A549 (cell line): ENCODE results near the gene TEX261. TPM values are rescaled to one million over a fixed set of nuclear protein-coding genes. Genes with fewer than 3 reads are reported as not detected.

Source experiments
- ATAC-seq, 2 experiments: fragments of 200-7000 bp in 1 of 2; fragments of >200 bp in 1 of 2; cut with Nextera tagmentation in 1 of 2; cut with Tn5 transposase in 1 of 2; 3 replicates each; pipeline versions ENCODE4 v1.8.0 to v1.9.1; 2018 to 2020; ENCODE audit warnings: mild to moderate bottlenecking in 1 of 2, moderate library complexity in 1 of 2
- CTCF ChIA-PET: fragments of 300-600 bp; sonication (Branson Sonifier 250); formaldehyde crosslinking; extraction: SDS; loops from one replicate; lab custom pipeline; 2021; ENCODE audit warnings: antibody characterized with exemption, inconsistent platforms; lab: Yijun Ruan, JAX
- POLR2A ChIA-PET: fragments of 350-600 bp; formaldehyde crosslinking; extraction: SDS; loops from one replicate; lab custom pipeline; 2021; ENCODE audit warnings: antibody characterized with exemption, inconsistent platforms; lab: Yijun Ruan, JAX
- DNase-seq, 2 experiments: peaks; one replicate each; pipeline versions ENCODE4 v3.0.0 to v3.0.0-alpha.2; 2011 to 2016; ENCODE audit warnings: low read depth in 1 of 2, low spot score in 1 of 2
- FAIRE-seq: peaks from 2 replicates; lab custom pipeline; 2011; peaks lifted over from hg19 to GRCh38; lab: Jason Lieb, UNC
- H3K27ac ChIP-seq, 2 experiments: fragments of >200 bp; sonication (Bioruptor Twin); formaldehyde crosslinking; 3 replicates each; pipeline ENCODE4 v1.5.1; 2016 to 2017
- H3K4me1 ChIP-seq: fragments of >200 bp; sonication (Bioruptor Twin); formaldehyde crosslinking; 3 replicates; pipeline ENCODE4 v1.6.1; 2016
- H3K4me2 ChIP-seq: fragments of >200 bp; sonication (Bioruptor Twin); formaldehyde crosslinking; 3 replicates; pipeline ENCODE4 v1.6.1; 2016
- H3K4me3 ChIP-seq: fragments of >200 bp; sonication (Bioruptor Twin); formaldehyde crosslinking; 3 replicates; pipeline ENCODE4 v1.5.1; 2016
- H3K9me3 ChIP-seq: fragments of >200 bp; sonication (Bioruptor Twin); formaldehyde crosslinking; 3 replicates; pipeline ENCODE4 v1.6.1; 2016
- BHLHE40 ChIP-seq: IDR thresholded peaks from 2 replicates; pipeline ENCODE4 v1.6.1; 2012; ENCODE audit warnings: low read depth, low read length, inconsistent platforms
- CBX2 ChIP-seq: fragments of 200-600 bp; sonication (generic); IDR thresholded peaks from 2 replicates; pipeline ENCODE4 v1.6.1; 2016; ENCODE audit warnings: low read depth, mild to moderate bottlenecking, borderline replicate concordance
- EHMT2 ChIP-seq: fragments of 200-600 bp; sonication (generic); IDR thresholded peaks from 2 replicates; pipeline ENCODE4 v1.6.1; 2016; ENCODE audit warnings: antibody characterized with exemption, low read depth, mild to moderate bottlenecking, moderate library complexity
- FOXS1 ChIP-seq: fragments of 250-450 bp; sonication (Bioruptor Pico); IDR thresholded peaks from 2 replicates; pipeline ENCODE4 v1.5.0; 2020; ENCODE audit warnings: mild to moderate bottlenecking, moderate library complexity
- GATA3 ChIP-seq: IDR thresholded peaks from 2 replicates; pipeline ENCODE4 v1.6.1; 2012; ENCODE audit warnings: borderline replicate concordance
- HEYL ChIP-seq: fragments of 250-450 bp; sonication (Bioruptor Pico); IDR thresholded peaks from 2 replicates; pipeline ENCODE4 v1.8.0; 2021; ENCODE audit warnings: mild to moderate bottlenecking, moderate library complexity
- HOXA7 ChIP-seq: fragments of 250-450 bp; sonication (Bioruptor Pico); IDR thresholded peaks from 2 replicates; pipeline ENCODE4 v1.5.0; 2020; ENCODE audit warnings: mild to moderate bottlenecking, moderate library complexity
- JUNB ChIP-seq: fragments of >200 bp; sonication (Bioruptor Twin); formaldehyde crosslinking; IDR thresholded peaks from 2 replicates; pipeline ENCODE4 v1.6.1; 2016
- POLR2A ChIP-seq: IDR thresholded peaks from 2 replicates; pipeline ENCODE4 v1.6.1; 2012; ENCODE audit warnings: mild to moderate bottlenecking, low read length
- POLR2AphosphoS2 ChIP-seq: conservative IDR thresholded peaks from 2 replicates; pipeline ENCODE4 v1.6.1; 2012; ENCODE audit warnings: low read length, improper control_type of control experiment, inconsistent platforms
- RAD21 ChIP-seq, 2 experiments: fragments of >200 bp in 1 of 2; sonication (Bioruptor Twin) in 1 of 2; formaldehyde crosslinking in 1 of 2; IDR thresholded peaks in 1 of 2; conservative IDR thresholded peaks in 1 of 2; 2 replicates in 1 of 2; 3 replicates in 1 of 2; pipeline ENCODE4 v1.6.1; 2012 to 2018; ENCODE audit warnings: inconsistent platforms in 1 of 2
- SREBF2 ChIP-seq: fragments of 450-650 bp; IDR thresholded peaks from 2 replicates; pipeline ENCODE4 v1.6.1; 2014; ENCODE audit warnings: mild to moderate bottlenecking, moderate library complexity
- USF2 ChIP-seq: fragments of 450-650 bp; IDR thresholded peaks from 2 replicates; pipeline ENCODE4 v1.6.1; 2014; ENCODE audit warnings: antibody characterized with exemption
- WGBS: methylation state at CpG from one replicate; pipeline ENCODE4 v1.1.6; 2017; ENCODE audit errors: missing lambda C conversion rate; 5-methylcytosine and 5-hydroxymethylcytosine counted together
- polyA plus RNA-seq, 4 experiments: library from polyadenylated mRNA; depleted of rRNA in 3 of 4; stranded (reverse); fragments of >200 nt; fragmentation: RNase III in 1 of 4; extraction: RNeasy Plus Mini Kit Qiagen cat#74134 plus additional on column Dnase treatment in 1 of 4; gene quantifications; 2 replicates in 3 of 4; 3 replicates in 1 of 4; pipeline ENCODE4 v1.2.3, GENCODE V29; 2011 to 2017
- TF ChIP-seq, protein P1 (sequence below): fragments of 200-600 bp; sonication (generic); IDR thresholded peaks from 2 replicates; pipeline ENCODE4 v1.6.1; 2016; ENCODE audit warnings: antibody characterized with exemption, mild to moderate bottlenecking, moderate library complexity
- TF ChIP-seq, protein P2 (sequence below): fragments of 250-450 bp; sonication (Bioruptor Pico); IDR thresholded peaks from 2 replicates; pipeline ENCODE4 v1.5.0; 2021; ENCODE audit warnings: mild to moderate bottlenecking, moderate library complexity, borderline replicate concordance

Gene TEX261
- polyA plus RNA-seq, 2 of the 4 experiments (the other 2 are of a cell fraction), result 71.3 to 87.1 TPM

GRCh38 chr2:70987386-70987785 lies 7.3 kb downstream of the TEX261 start:
- ATAC-seq, result no peak
- no peak overlapping the region for H3K27ac ChIP-seq
- TF ChIP-seq EHMT2, result no peak
- TF ChIP-seq POLR2A, result no peak
- TF ChIP-seq GATA3, result no peak
- TF ChIP-seq, protein P1, sequence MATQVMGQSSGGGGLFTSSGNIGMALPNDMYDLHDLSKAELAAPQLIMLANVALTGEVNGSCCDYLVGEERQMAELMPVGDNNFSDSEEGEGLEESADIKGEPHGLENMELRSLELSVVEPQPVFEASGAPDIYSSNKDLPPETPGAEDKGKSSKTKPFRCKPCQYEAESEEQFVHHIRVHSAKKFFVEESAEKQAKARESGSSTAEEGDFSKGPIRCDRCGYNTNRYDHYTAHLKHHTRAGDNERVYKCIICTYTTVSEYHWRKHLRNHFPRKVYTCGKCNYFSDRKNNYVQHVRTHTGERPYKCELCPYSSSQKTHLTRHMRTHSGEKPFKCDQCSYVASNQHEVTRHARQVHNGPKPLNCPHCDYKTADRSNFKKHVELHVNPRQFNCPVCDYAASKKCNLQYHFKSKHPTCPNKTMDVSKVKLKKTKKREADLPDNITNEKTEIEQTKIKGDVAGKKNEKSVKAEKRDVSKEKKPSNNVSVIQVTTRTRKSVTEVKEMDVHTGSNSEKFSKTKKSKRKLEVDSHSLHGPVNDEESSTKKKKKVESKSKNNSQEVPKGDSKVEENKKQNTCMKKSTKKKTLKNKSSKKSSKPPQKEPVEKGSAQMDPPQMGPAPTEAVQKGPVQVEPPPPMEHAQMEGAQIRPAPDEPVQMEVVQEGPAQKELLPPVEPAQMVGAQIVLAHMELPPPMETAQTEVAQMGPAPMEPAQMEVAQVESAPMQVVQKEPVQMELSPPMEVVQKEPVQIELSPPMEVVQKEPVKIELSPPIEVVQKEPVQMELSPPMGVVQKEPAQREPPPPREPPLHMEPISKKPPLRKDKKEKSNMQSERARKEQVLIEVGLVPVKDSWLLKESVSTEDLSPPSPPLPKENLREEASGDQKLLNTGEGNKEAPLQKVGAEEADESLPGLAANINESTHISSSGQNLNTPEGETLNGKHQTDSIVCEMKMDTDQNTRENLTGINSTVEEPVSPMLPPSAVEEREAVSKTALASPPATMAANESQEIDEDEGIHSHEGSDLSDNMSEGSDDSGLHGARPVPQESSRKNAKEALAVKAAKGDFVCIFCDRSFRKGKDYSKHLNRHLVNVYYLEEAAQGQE, result no peak
- no peak for TF ChIP-seq POLR2AphosphoS2
- TF ChIP-seq HEYL (CRISPR knock-in tag), result no peak
- TF ChIP-seq USF2, result no peak
- TF ChIP-seq BHLHE40, result no peak
- TF ChIP-seq CBX2, result no peak
- no peak for TF ChIP-seq RAD21 (conservative IDR thresholded peaks at IDR 0.05 in 1 of 2, IDR thresholded peaks at IDR 0.05 in 1 of 2)
- H3K9me3 ChIP-seq, result no peaks in the 10 kb centered on the region
- no peaks in the 10 kb centered on the region for H3K4me1 ChIP-seq
- no peak overlapping the region for H3K4me2 ChIP-seq
- ChIA-PET POLR2A (no interaction called here), CTCF (interaction anchor here (1.0 to 5.0 kb wide), 5 partner anchors 10 to 116 kb away, joined by 3 to 37 read pairs (median 5); no protein-coding TSS in a partner anchor)
- no peak overlapping the region for H3K4me3 ChIP-seq
- 88% methylated on average over 1 of the region's 1 CpG for WGBS
- no peak for FAIRE-seq
- no peak for DNase-seq

DNA sequence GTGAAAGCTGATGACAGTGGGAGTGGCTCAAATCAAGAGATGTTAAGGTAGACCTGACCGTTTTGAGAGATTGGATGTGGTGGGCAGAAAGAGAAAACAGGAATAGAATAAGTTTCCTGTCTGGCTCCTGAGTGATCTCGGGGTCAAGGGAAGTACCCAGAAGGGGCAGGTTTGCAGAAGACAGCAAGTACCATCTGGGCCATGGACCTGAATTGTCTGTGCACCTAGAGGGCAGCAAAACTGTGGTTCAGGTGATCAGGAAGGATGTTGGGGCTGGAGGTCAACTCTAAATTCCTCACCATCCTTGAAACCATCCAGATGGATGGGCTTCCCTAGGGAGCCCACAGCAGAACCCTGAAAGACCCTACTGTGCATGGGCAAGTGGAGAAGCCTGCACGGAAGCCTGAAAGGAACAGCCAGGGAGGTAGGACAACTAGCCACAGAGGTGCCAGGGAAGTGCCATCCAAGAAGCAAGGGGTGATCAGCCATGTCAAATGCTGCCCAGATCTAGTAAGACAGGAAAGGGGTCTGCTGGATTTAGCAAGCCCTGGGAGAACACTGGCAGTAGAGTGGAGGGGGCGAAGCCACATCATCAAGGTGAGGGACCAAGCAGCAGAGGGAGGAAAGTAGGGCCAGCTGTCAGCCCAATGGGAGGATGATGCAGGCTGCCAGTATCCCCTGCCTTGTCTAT lies 8.0 kb downstream of the TEX261 start:
- FAIRE-seq, result no peak
- ChIA-PET POLR2A (no interaction called here), CTCF (interaction anchor here (0.6 to 10.9 kb wide), 9 partner anchors 16 to 684 kb away, joined by 3 to 171 read pairs (median 4); no protein-coding TSS in a partner anchor)
- TF ChIP-seq BHLHE40 (no peak), HOXA7 (CRISPR knock-in tag) (no peak), SREBF2 (no peak), JUNB (no peak)
- TF ChIP-seq, protein P2, sequence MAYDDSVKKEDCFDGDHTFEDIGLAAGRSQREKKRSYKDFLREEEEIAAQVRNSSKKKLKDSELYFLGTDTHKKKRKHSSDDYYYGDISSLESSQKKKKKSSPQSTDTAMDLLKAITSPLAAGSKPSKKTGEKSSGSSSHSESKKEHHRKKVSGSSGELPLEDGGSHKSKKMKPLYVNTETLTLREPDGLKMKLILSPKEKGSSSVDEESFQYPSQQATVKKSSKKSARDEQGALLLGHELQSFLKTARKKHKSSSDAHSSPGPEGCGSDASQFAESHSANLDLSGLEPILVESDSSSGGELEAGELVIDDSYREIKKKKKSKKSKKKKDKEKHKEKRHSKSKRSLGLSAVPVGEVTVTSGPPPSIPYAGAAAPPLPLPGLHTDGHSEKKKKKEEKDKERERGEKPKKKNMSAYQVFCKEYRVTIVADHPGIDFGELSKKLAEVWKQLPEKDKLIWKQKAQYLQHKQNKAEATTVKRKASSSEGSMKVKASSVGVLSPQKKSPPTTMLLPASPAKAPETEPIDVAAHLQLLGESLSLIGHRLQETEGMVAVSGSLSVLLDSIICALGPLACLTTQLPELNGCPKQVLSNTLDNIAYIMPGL (CRISPR knock-in tag), result no peak
- no peak for DNase-seq
- Histone ChIP-seq H3K27ac (no peak overlapping the region), H3K4me2 (no peak overlapping the region), H3K4me1 (no peaks in the 10 kb centered on the region), H3K9me3 (no peaks in the 10 kb centered on the region), H3K4me3 (no peak overlapping the region)
- ATAC-seq, result no peak
- WGBS, result 91% methylated on average over 4 of the region's 4 CpGs

- Histone ChIP-seq H3K9me3 (no peaks in the 10 kb centered on the region), H3K27ac (no peak overlapping the region), H3K4me3 (no peak overlapping the region), H3K4me2 (no peak overlapping the region), H3K4me1 (no peaks in the 10 kb centered on the region)
- ATAC-seq (no peak), DNase-seq (no peak), FAIRE-seq (no peak)
- 88% methylated on average over 1 of the region's 1 CpG for WGBS
- ChIA-PET CTCF (interaction anchor here (0.6 to 10.9 kb wide), 12 partner anchors 9 to 684 kb away, joined by 3 to 171 read pairs (median 4); partner anchors contain the start of gene FIGLA), POLR2A (no interaction called here)
- TF ChIP-seq POLR2AphosphoS2 (no peak), FOXS1 (no peak)
Measured at GRCh38 chr2:70985956-70986355, 8.7 kb downstream of the TEX261 start.
